GM13976 (cell line): ENCODE results near the gene MKNK1.
A peak's percentile ranks its signal among the peaks of the same experiment; 100 is the strongest.

Experiments
- DNase-seq: peaks from one replicate; pipeline ENCODE4 v3.0.0; 2012; ENCODE audit warnings: low spot score
- in situ Hi-C: fragments of 300-500 bp; cut with MboI; formaldehyde crosslinking; loops from one replicate; pipeline ENCODE4 v1.12.0; 2022; ENCODE audit warnings: low sequenced_read_pairs, mixed read lengths, inconsistent platforms; ENCODE audit not compliant: unreplicated experiment
- TF ChIP-seq, protein P1 (sequence below): IDR thresholded peaks from 2 replicates; pipeline ENCODE4 v1.5.1; 2012; ENCODE audit warnings: borderline replicate concordance, mild to moderate bottlenecking; ENCODE audit not compliant: insufficient read depth; ENCODE audit errors: extremely low read depth, missing control alignments, control extremely low read depth

MKNK1 gene

GRCh38 chr1:46551597-46552095 is 52.4 kb downstream of the MKNK1 start, which contains the start of gene KNCN:
Gene KNCN (minus strand): TSS chr1:46551647. CDS start chr1:46551215, 432 bp downstream.
- no peak for DNase-seq
- in situ Hi-C loops, result no loop called here
- TF ChIP-seq, protein P1, sequence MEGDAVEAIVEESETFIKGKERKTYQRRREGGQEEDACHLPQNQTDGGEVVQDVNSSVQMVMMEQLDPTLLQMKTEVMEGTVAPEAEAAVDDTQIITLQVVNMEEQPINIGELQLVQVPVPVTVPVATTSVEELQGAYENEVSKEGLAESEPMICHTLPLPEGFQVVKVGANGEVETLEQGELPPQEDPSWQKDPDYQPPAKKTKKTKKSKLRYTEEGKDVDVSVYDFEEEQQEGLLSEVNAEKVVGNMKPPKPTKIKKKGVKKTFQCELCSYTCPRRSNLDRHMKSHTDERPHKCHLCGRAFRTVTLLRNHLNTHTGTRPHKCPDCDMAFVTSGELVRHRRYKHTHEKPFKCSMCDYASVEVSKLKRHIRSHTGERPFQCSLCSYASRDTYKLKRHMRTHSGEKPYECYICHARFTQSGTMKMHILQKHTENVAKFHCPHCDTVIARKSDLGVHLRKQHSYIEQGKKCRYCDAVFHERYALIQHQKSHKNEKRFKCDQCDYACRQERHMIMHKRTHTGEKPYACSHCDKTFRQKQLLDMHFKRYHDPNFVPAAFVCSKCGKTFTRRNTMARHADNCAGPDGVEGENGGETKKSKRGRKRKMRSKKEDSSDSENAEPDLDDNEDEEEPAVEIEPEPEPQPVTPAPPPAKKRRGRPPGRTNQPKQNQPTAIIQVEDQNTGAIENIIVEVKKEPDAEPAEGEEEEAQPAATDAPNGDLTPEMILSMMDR, result no peak

GRCh38 chr1:46550751-46551231 is 53.3 kb downstream of the MKNK1 start:
- in situ Hi-C loops, result no loop called here
- TF ChIP-seq, protein P1, result no peak
- DNase-seq, result no peak

DNA sequence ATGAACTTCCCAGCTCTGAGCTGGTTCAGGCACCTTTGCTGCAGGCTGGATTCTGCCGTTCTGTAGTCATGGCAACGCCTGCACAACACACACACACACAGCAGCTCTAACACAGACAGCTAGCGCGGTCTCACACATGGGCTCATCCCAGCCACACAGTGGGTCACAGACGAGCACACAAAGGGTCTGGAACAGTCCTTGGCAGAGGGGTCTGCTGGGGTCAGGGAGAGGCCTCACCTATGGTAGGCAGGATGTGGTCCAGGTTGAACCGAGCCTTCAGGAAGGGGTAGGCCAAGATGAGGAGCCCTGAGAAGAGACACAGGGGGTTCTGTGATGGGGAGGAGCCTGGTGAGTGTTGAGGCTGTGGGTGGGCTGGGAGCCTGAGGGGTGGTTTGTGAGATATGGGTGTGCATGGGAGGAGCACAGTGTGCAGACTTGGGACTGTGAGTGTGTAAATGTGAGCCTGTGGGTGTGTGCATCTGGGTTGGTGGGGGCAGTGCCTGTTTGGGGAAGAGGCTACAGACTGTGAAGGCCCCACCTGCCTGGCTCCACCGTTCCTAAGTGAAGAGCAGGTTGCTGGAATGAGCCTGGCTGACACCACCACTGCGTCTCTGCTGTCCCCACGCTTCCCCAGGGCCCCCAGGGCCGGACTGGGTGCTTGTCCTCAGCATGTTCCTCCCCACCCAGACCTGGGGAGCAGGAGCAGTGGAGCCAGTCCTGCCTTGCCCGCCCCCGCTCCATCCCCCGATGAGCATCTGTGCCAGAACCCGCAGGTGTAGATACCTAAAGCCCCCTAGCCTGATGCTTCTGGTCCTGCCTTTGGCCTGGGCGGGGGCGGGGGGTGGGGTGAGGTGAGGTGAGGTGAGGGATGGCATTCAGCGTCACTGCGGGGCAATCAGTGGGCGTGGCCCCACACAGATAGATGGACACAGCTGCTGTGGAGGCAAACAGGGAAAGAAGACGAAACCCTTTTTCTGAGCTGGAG is 54.1 kb downstream of the MKNK1 start:
- DNase-seq, result no peak

GRCh38 chr1:46547481-46548383 is 56.3 kb downstream of the MKNK1 start:
- peak; percentile 68 for DNase-seq
- in situ Hi-C loops, result no loop called here
- TF ChIP-seq, protein P1, result peak; percentile 31

More for the DNA sequence above, 54.1 kb downstream of the MKNK1 start:
- in situ Hi-C loops, result no loop called here
- TF ChIP-seq, protein P1, result no peak

DNA sequence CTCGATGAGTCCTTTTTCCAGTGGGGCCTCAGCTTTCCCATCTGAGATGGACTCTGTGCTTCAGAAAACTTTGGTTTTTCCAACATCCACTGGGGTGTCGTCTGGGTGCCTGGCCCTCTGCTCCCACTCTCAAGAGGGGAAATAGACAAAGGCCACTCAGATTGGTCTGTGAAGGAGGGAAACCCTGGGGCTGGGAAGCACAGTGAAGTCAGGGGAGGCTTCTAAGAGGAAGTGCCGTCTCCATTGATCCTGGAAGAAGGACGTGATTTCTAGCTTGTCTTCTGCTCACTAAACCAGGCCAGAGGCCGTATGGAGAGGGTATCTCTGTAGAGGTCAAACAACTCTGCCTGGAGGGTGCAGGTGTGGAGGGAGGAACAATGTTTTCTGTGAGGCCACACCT is 57.9 kb downstream of the MKNK1 start:
- DNase-seq, result no peak
- TF ChIP-seq, protein P1, result no peak
- in situ Hi-C loops, result no loop called here

DNA sequence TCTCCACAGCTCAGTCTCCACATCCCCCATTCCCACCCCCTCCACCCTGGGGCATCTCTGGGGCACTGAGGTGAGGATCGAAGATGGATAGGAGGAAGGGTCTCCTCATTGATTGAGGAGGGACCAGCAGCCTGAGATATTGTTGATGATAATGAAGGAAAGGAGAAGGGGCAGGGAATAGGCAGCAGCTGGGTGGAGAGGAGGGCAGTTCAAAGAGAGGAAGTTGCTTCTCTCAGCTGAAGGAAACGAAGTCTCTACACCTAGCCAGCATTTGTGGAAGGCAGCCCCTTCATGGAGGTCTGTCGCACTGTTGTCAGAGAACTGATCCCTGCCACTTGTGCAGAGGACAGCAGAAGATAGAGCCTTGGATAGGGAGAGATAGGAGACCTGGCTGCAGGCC is 58.3 kb downstream of the MKNK1 start:
- DNase-seq, result no peak
- in situ Hi-C loops, result no loop called here
- TF ChIP-seq, protein P1, result no peak
